COLO668 (cell line): ENCODE measurements around the gene METTL4.

Experiments used
- DNase-seq: peaks from one replicate; lab custom pipeline; 2025; ENCODE audit not compliant: unreplicated experiment; lab: John Stamatoyannopoulos, UW

The METTL4 gene, protein sequence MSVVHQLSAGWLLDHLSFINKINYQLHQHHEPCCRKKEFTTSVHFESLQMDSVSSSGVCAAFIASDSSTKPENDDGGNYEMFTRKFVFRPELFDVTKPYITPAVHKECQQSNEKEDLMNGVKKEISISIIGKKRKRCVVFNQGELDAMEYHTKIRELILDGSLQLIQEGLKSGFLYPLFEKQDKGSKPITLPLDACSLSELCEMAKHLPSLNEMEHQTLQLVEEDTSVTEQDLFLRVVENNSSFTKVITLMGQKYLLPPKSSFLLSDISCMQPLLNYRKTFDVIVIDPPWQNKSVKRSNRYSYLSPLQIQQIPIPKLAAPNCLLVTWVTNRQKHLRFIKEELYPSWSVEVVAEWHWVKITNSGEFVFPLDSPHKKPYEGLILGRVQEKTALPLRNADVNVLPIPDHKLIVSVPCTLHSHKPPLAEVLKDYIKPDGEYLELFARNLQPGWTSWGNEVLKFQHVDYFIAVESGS

DNA sequence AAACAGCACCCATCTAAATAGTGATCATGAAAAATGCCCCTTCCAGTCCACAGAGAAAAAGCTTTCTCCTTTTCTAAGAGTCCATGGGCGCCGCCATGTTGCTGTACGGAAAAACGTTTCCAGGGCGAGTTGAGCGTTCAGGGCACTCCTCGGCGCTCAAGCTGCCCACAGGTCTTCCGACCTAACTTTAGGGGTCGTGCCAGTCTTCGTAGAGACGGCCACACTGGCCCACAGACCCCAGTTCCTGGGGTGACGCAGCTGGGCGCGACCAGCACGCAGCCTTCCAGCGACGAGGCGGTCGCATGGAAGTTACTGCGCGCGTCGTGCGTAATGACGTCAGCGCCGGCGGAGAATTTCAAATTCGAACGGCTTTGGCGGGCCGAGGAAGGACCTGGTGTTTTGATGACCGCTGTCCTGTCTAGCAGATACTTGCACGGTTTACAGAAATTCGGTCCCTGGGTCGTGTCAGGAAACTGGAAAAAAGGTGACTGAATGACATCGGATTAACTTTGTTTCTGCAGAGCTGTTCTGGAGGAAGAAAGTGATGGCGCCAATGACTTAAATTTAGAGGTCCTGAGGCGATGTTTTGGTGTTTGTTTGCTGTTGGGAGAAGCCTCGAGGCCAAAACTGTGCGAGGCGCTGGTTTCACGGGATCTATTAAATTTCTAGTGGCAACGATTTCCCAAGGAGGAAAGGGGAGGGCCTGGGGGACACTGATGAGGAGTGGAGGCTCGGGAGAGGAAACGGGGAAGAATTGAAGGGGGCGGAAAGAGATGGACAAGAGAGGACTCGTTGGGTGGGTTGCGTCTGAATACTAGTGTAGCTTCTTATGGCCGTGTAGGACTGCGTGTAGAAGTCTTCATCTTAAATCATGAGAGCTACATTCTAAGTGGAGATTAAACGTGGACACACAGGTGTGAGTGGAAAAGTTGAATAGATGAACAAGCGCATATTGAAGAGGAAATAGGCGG, at the start of gene METTL4, which contains the start of gene NDC80:
Gene METTL4 (minus strand): TSS at position 306 of the 971 bp plus-strand sequence. CDS start 4,289 bp downstream, outside the sequence.
Gene NDC80 (plus strand): TSS at position 358 of the 971 bp plus-strand sequence. CDS start 1,429 bp downstream, outside the sequence.
- peak; percentile 93 for DNase-seq

- no peak for DNase-seq
Observed at GRCh38 chr18:2618009-2618408, 46.7 kb upstream of the METTL4 start.

- no peak for DNase-seq
Observed at GRCh38 chr18:2617401-2617998, 46.2 kb upstream of the METTL4 start.

DNA sequence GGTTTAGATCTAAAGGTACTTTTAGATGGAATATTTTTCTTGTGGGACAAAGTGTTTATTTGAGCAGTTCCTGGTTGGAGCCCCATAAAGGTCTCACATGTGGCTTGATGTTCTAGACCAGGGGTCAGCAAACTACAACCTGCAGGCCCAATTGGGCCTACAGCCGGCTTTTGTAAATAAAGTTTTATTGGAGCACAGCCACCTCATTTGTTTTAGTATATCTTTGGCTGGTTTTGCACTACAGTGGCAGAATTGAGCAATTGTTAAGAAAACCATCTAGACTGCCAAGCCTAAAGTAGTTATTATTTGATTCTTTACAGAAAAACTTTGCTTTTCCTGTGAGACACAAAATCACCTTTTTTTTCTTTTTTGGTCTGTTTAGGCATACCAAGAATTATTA, 41.7 kb upstream of the METTL4 start:
- no peak for DNase-seq

DNA sequence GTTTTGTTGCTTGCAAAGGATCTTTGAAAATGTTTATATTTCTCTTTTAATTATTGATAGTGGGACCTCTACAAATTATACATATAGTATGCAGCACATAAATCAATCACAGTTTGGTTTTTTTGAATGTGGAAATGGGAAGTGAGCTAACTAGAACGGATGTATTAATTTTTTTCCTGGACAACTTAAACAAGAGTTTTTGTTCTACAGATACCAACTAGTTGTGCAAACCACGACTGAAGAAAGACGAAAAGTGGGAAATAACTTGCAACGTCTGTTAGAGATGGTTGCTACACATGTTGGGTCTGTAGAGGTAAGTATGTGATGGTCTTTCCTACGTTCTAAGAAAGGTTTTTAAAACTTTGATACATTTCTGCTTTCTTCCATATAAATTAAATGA, 39.2 kb upstream of the METTL4 start:
- DNase-seq = no peak

DNA sequence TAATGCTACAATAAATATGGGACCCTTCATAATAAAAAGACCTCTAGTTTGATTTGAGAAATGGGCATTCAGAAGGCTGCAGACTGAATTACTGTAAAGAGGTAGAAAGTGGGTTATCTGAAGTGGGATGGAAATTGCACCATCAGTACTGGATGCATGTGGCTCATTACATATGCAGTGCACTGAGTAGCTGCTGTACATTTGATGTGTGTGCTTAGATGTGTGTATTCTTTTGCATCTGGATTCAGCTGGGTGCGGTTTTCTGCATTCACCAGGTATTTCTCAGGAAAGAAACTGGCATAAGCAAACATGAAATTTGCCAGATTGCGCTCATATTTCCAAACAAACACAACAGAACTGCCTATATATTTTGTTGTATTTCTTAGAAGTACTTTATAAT, 38.3 kb upstream of the METTL4 start:
- no peak for DNase-seq

GRCh38 chr18:2606335-2606734, 35.0 kb upstream of the METTL4 start:
- DNase-seq = no peak

- no peak for DNase-seq
Observed at GRCh38 chr18:2602844-2603243, 31.5 kb upstream of the METTL4 start.

GRCh38 chr18:2597639-2598038, 26.3 kb upstream of the METTL4 start:
- DNase-seq = no peak

DNA sequence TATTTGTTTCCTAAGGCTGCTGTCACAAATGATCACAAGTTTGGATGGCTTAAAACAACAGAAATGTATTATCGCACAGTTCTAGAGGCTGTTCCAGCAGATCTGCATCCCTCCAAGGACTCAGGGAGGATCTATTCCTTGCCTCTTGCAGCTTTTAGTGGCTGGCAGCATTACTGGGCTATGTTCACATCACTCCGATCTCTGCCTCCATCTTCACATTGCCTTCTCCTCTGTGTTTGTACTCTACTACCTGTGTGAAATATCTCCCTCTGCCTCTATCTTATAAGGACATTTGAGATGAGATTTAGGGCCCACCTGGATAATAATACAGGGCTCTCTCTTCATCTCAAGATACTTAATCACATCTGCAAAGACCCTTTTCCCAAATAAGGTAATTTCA, 19.0 kb upstream of the METTL4 start:
- no peak for DNase-seq

DNA sequence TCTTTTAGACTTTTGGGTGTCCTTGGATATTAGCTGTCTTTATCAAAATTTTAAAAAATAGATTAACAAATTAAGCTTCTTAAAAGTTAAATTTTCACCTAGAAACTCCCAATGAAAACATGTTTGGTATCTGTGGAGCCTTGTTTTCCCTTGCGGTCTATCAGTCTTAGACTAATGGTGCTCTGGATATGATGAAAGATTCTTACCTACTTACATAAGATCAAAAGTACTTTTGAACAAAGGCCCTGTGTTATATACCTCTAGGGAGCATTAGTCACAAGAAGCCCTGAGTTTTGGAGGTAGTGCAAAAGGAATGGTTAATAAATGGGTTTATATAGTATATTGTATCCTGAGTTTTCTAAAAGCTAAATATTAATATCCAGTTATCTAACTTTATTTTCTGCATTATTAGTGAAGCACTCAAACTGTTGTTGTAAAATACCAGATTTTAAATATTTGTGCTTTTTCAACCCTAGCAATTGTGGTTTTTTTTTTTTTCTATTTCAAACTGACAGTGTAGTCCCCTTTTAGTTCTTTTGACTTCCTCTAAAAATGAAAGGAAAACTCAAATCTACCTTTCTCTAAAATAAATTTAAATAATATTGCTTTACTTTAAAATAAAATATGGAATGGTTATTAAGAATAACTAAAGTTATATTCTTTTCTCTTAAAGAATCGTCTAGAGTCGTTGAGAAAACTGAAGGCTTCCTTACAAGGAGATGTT, 18.2 kb upstream of the METTL4 start:
- no peak for DNase-seq

DNA sequence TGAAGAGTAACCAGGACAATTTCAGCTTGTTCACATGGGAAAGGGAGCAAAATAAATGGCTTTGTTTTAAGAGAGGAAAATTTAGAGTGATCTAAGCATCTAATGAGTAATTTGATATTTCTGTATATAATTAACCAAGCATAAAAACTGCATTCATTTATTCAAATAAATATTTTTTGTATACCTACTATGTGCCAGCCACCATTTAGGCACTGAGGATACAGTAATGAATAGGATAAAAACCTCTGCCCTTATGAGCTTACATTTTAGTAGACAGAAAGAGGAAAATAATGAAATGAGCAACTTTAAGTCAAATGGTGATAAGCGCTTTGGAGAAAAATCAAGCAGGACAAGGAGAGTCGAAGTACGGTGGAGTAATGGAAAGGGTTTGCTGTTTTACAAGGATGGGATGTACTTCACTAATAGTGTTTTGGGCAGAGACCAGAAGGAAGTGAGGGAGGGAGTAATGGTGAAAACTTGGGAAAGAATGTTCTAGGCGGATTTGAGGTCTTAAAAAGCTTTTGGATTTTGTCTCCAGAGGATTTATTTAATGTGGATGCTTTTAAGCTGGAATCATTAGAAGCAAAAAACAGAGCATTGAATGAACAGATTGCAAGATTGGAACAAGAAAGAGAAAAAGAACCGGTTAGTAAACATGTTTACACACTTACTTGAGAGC, 17.5 kb upstream of the METTL4 start:
- no peak for DNase-seq

GRCh38 chr18:2587788-2588187, 16.5 kb upstream of the METTL4 start:
- no peak for DNase-seq

- DNase-seq = no peak
Observed at GRCh38 chr18:2573408-2573807, 2.1 kb upstream of the METTL4 start.

DNA sequence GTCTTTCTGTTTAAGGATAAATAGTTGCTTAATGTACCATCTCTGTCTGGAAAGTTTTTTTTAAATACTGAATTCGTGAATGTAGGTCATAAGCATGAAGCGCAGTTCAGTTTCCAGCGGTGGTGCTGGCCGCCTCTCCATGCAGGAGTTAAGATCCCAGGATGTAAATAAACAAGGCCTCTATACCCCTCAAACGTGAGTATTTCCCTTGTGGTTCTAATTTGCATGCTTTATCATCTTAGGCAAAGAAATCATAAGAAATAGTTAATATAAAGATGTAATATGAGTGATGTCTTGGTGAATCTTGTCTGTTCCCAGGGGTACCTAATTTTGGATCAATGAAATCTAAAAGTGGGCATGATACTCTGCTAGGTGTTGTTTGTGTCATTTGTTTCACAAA, 1.6 kb upstream of the METTL4 start:
- no peak for DNase-seq

DNA sequence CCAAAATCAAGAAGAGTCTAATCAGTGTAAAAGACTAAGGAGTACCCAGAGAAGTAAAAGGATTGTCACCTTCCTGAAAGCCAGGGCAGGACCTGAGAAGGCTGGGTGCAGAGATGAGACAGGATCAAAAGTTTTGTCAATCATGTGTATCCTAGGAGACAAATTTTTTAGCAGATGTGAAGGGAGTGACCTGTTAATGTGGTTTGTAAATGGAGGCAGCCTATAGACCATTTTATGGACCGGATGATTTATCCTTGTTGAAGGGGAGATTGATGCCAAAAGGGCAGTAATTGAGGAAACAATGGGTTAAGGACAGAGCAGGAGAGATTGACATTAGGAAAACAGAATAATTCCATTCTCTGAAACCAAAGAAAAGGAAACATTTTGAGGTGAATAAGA, 865 bp upstream of the METTL4 start:
- no peak for DNase-seq

DNA sequence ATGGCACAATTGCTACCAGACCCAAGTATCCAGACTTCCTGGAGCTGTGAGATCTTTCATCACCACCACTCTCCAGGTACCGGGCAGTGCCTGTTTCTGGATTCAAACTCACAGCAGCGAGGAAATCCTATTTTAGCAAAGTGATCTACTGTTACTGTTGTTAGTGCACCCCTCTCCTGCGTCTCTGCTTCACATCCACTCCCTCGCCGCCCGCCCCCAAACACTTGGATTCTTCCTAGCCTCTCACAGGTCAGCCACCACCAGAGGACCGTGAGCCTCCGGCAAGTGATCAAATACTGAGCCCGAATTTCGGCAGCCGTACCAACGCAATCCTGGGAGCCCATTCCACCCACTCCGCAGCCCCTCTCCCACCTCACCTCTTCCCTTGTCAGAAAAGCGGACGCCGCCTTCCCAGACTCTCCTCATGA, 519 bp downstream of the METTL4 start:
- peak; percentile 68 for DNase-seq

DNA sequence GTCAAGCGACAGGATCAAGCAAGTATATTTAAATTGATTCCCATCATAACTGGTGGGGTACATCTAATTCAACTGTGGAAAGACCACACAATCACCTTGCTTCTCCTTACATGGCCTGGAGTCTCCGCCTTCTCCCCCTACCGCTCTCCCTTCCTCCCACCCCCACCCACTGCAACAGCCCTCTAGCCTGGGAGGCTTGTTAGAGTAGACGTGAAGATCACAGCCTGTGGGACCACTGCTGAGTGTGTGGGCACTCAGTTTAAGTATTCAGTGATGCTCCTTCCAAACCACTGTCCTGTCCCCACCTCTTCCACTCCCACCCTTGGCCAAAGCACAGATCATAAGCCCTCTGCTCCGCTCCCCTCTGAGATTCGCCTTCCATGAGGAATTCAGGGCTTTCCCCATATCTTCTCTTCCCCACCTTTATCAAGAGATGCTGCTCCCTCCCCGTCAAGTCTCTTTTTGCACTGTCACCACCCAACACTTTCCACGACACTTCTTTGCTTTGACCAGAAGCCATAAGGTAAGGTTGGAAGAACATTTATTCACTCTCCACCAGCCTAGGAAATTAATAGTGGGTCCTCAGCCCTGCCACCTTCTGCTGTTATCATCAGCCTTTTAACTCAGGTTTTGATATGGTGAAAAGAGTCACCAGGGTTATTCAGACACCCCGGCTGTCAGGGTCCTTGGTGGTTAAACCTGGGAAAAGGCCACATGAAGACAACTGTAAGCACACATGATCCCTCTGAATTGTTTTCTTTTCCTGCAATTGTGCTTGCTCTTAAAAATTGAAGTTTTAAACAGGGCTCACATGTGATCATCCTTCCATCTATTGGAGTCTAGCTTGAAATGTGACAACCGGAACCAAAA, 1.7 kb downstream of the METTL4 start:
- DNase-seq = no peak

- DNase-seq = no peak
Observed at GRCh38 chr18:2568605-2569004, 2.7 kb downstream of the METTL4 start.
